Stimulated activated CD4-positive, alpha-beta T cell treated with anti-CD3 and anti-CD28 coated beads, Interleukin-15, amount 100 ng/mL, for 48 hours (primary cell): ENCODE data around the gene AQP6.
"Not testable (repeated sequence)": the region's sequence is repeated elsewhere in the genome, so short reads cannot be mapped to it uniquely, and the experiment has no call there.

ENCODE experiments used
- DNase-seq, 2 donors: peaks; one replicate each; pipeline ENCODE4 v3.0.0-alpha.2; 2020; ENCODE audit warnings: low read depth in 2 of 2

AQP6 gene

DNA sequence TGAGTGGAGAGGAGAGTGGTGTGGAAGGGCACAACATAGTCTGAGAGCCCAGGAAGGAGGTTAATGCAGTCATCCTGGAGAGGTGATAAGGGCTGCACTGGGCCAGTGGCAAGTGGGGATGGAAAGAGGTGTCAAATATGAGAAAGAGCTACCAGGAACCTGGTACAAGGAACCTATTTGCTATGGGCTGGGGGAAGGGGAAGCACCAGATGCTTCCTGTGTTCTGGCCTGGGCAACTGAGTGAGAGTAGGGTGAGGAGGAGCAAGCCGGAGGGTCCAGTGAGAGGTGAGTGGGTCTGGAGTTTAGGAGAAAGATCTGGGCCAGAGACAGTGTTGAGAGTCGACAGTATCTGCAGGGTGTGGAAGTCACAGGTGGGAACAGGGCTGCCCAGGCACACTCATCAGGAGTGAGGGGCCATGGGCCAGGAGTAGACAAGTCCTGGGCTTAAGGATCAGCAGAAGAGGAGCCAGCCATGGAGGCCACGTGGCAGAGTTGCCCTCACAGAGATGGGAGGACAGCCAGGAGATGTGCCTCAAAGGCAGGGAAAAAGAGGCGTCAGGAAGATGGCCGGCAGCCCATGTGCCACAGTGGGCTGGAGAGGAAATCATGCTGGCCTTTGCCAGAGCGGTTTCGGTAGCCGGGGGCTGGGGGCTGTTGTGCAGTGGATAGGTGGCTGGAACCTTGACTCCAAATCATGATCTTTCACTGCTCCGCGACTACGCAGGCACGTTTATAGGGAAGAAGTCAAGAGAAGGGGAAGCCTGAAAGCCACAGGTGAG lies 2.9 kb upstream of the AQP6 start:
- DNase-seq, result no peak

DNA sequence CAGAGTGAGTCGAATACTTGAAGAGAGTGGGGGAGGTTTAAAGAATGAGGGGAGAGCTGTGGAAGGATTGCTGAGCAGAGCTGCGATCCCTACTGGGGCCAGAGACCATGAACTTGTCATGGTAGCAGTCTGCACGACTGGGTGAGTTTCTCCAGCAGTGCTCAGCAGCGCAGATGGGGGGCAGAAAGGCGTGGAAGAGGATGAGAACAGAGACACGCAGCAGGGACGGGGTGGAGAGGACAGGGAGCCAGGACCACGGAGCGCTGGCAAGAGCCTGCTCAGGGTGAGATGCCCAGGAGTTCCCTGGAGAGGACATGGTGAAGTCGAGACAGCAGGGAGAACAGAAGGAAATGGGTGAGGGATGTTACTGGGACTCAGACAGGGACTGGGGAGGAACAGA lies 2.1 kb upstream of the AQP6 start:
- no peak for DNase-seq

DNA sequence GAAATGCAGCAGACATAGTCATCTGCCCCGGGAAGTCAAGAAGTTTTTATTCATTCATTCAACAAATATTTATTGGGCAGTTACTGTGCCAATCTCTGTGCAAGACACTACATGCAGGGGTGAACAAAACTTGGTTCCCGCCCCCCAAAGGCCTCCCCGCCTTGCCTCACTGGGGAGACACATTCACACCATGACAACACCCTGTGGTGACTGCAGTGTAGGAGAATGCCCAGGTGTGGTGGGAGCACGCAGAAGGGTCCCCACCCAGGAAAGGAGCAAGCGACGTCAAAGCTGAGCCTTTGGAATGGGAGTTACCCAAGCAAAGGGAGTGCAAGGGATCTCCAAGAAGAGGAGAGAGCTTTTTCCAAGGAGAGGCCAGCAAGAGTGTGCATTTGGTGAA lies 1.6 kb upstream of the AQP6 start:
- no peak for DNase-seq

GRCh38 chr12:49972129-49972528 lies 618 bp upstream of the AQP6 start:
- DNase-seq, result no peak

DNA sequence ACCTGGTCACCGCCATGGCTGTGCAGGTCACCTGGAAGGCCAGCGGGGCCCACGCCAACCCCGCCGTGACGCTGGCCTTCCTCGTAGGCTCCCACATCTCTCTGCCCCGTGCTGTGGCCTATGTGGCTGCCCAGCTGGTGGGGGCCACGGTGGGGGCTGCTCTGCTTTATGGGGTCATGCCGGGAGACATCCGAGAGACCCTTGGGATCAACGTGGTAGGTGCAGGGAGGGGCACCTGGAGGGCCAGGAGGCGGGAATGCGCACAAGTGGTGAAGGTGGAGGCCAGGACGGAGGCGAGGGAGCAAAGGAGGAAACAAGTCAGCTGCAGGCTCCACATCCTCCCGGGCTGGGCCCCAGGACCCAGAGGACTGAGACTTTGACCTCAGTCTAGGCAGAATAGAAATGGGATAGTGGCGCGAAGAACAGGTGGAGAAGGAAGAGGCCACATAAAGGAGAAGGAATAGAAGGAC lies 649 bp downstream of the AQP6 start:
- DNase-seq, result no peak

DNA sequence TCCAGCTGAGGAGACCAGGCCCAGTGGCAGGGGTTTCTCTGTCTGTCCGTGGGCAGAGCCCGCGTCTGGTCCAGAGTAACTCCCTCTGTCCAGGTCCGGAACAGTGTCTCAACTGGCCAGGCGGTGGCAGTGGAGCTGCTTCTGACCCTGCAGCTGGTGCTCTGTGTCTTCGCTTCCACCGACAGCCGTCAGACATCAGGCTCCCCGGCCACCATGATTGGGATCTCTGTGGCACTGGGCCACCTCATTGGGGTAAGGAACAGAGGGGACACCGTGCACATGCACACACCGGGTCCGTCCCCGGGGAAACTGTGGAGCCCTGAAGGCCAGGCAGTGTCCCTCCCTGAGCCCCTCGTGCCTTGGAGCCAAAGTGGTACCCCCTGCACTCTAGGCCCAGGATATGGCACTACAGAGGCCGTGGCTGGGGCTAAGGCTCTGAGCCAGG lies 1.5 kb downstream of the AQP6 start:
- no peak for DNase-seq

DNA sequence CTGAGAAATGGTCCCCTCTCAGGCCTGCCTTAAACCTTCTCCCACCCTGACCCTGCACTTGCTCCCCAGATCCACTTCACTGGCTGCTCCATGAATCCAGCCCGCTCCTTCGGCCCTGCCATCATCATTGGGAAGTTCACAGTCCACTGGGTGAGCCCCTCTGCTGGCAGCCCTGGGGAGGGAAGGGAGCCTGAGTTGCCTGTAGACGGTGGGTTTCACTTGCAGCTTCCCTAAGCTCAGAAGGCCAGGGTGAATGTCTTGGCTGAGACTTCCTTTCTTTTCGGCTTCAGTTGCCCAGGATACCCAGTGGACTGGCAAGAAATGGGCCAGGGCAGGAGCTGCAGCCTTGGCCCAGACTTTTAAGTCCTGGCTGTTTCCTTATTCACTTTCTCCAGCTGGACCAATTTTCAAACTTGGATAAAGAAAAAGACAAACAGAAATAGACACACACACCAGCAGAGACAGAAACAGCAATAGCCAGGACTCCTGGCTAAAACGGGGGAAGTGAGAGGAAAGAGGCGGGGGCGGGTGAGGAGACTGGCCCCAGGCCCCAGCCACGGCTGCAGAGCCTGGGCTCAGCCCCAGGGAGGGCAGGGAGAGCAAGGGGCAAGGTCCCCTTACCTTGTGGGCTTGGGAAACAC lies 2.0 kb downstream of the AQP6 start:
- DNase-seq, result no peak

GRCh38 chr12:49975318-49975761 lies 2.6 kb downstream of the AQP6 start:
- no peak for DNase-seq

- no peak for DNase-seq
Observed at GRCh38 chr12:49976557-49976956, 3.8 kb downstream of the AQP6 start.

DNA sequence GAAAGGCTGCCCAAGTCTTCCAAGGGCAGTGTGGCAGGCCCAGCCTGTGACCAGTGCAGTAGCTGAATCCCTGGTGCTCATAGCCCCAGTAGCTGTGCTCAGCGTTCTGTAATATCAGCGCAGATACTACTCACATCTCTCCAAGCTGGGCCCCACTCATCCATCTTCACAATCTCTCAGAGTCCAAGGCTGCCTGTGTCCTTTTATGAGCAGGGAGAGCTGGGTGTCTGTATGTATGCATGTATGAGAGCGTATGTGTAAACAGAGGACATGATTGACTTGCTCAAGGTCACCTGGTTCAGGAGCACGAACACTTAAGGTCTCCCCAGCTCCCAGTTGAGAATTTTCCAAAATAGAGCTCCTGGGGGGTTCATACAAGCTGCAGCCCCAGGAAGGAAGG lies 5.4 kb downstream of the AQP6 start:
- no peak for DNase-seq

DNA sequence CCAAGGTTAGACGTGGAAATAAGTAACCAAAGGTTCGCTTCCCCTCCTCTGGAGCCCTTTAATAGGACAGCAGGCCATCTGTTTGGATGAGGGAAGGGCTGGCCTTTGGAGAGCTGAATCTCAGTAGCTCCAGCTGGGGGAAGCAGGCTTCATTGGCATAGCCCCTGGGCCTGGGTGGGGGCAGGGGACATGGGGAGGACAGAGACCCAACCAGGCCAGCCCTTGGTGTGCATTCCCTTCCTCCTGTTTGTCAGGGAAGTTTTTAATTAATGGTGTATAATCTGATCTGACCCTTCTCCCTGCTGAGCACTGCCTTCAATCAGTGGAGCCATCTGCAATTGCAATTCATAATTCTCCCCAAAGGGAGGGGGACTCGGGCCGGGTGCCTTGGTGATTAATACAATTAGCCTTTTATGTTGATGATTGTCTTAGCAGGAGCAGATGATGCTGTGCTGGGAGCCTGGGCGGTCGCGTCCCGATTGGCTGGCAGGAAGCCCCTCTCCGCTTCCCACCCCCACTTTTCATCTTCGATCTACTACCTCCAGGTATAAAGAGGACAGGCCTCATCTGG lies 6.4 kb downstream of the AQP6 start:
- DNase-seq, result no peak

- DNase-seq, result no peak
Observed at GRCh38 chr12:49979791-49980190, 7.0 kb downstream of the AQP6 start.

- DNase-seq, result no peak
Observed at GRCh38 chr12:49980501-49981349, 8.0 kb downstream of the AQP6 start.

- no peak for DNase-seq
Observed at GRCh38 chr12:49982246-49983087, 9.7 kb downstream of the AQP6 start.

DNA sequence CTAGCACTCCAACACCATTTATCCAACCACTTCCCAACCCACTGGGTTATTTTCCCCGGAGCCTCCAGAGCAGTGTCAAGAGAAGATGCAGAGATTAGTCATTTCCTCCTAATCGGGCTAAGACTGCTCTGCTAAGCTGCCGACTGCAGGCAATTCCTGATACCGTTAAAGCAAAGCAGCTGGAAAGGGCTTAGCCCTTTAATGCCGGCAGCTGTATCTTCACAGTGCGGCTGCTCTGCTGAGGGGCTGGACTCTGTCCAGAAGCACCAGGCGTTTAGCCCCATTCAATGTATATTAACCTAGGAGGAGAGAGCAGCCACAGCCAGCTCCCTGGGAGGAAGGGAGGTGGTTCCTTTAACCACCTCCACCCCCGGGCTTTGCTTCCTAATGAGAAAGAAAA lies 11.1 kb downstream of the AQP6 start:
- DNase-seq, result no peak

DNA sequence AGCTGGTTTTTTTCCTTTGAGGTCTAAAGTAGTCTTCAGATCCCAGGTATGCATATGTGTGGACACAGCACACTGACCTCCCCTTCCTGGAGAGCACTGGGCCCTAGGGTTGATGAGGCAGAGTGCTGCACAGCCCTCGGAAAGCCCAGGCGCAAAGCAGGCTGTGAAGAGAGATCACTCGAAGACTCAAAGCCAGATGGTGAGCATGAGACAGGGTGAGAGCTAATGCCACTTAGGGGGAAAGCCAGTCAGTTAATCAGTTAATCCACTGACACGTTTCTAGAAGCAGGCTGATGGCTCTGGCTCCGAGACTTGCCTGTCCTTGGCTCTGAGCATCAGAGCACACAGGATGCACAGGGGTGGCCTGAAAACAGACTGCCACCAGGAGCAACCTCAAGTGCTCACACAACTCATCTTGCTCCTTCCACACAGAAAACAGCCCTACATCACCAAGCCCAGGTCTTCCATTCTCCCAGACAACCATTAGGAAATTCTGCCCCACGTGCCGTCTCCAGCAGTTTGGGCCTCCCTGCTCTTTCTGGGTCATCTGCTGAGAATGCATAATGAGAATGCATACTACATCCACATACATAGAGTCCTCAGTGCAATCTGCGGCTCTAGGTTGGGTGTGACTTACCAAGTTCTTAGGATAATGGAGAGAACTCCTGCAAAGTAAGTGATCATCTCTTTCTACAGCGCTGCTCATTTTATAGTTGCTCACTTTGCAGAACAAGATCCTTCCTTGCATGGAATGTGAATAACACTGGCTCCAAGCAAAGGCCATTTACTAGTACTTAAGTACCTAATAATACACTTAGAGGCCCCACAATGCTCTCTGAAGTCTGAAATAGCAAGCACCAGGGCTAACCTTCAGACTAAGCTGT lies 12.0 kb downstream of the AQP6 start:
- no peak for DNase-seq

DNA sequence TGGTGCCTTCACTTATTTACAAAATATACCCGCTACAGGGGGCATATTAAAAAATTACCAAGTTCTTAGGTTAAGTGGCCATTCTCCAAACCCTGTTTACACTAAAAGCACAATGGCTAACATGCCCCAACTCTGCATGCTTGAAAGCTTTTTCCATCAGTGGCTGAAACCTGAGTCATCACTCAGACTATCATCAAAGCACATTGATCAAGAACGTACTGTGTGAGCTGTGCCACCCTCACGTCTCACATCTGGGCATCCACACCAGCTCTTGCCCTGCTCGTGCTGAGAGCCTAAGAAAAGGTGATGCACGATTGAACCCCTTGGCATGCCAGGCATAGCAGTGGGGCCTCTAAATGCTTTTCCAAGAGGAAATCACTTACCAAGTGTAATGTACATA lies 13.2 kb downstream of the AQP6 start:
- peak in 1 of 2 donors; percentile 7 for DNase-seq

- not testable (repeated sequence) for DNase-seq
Observed at GRCh38 chr12:49986476-49986875, 13.7 kb downstream of the AQP6 start.

DNA sequence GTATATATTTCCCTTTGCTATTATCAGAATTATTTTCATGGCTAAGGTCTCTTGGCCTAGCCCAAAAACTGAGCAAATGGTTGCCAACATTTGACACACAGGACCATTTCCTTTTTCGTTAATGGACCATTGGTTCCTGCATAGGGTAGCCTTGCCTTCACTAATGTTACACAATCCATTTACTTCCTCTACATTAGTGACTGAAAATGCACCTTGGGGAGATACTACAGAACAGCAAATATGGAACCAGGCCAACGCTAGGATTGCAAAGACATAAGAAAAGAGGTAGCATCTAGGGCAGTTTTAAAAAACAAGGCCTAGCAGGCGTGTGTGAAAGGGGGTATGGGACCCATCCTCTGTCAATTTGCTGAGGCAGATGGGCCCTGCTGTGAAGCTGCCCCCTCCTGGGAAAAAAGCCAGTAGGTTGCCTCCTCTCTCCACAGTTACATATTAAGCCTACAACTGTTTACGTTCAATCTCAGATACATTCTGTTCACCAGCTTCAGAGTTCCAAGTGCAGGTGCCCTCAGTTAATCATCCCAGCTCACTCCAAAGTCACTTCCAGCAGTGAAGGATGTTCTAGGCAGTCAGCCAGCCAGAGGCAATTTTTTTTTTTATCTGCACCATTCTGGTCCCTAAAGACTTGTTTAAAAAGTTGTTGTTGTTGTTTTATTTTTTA lies 15.0 kb downstream of the AQP6 start:
- DNase-seq, result no peak
